NCI-H2171 (cell line): ENCODE measurements around the gene MVD.
"Not testable (repeated sequence)": the region's sequence is repeated elsewhere in the genome, so short reads cannot be mapped to it uniquely, and the experiment has no call there.

Experiments
- DNase-seq: peaks from one replicate; lab custom pipeline; 2025; lab: John Stamatoyannopoulos, UW

The MVD gene

DNA sequence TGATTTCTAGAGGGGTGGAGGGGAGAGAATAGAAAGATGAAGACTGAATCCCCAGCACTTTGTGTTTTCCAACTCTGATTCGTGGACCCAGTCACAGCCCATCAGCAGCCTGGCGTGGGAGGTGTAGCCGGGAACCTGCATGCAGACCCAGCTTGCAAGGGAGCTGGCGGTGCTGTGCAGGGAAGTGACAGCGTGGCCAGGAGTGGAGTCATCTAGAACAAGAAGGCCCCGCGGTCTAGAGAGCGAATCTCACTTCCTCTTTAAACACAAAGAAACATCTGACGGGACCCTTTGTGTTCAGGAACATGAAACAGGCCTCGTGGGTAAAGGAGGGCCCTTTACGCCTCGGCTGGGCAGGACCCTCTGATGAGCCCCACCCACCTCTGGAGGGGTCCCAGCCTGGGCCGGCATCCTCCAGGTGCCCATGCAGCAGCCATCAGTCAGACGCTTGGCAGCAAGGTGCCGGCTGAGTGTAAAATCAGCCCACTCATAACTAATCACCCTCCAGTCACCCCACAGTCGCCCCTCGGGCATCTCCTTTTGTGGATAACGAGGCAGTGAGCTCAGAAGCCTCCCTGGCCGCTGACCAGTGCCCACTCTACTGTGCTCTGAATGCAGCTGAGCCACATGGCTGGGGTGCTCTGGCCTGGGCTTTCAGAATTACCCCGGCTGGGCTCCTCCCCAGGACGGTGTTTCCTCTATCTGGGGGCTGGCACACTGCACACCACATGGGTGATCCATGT, 19.0 kb upstream of the MVD start:
- DNase-seq: no peak

DNA sequence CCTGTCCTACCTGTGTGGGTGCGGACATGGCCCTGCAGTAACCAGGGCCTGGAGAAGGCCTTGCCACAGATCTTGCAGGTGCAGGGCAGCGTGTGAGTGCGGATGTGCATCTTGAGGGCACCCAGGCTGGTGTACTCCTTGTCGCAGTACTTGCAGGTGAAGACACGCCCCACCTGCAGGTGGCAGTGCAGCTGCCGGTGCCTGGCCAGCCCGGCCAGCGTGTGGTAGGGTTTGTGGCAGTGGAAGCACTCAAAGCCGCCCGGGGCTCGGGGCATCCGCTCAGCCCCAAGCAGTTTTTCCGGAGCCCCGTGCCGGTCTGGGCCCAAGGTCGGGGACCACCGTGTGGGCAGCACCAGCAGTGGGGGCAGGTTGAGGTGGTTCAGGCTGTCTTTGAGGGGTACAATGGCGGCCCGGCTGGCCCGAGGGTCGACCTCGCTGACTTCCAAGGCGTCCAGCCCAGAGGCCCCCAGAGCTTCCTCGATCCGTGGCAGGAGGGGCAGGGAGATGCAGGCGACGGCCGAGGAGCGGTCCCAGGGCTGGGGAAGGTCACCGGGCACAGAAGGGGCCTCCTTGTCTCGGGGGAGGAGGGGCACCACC, 18.3 kb upstream of the MVD start:
- DNase-seq: no peak

DNA sequence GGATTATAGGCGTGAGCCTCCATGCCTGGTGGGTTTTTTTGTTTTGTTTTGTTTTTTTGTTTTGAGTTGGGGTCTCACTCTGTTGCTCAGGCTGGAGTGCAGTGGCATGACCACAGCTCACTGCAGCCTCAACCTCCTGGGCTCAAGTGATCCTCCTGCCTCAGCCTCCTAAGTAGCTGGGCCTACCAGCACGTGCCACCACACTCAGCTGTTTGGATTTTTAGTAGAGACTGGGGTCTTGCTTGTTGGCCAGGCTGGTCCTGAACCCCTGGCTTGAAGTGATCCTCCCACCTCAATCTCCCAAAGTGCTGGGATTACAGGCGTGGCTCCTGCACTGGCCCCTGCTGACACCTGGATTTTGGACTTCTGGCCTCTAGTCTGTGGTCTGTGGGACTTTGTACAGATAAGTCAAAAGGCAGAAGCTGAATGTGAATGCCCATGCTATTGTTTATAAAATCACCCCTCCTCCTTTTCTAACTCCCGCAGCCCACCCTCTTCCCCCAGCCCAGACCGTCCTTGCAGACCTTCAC, 17.7 kb upstream of the MVD start:
- DNase-seq: no peak

DNA sequence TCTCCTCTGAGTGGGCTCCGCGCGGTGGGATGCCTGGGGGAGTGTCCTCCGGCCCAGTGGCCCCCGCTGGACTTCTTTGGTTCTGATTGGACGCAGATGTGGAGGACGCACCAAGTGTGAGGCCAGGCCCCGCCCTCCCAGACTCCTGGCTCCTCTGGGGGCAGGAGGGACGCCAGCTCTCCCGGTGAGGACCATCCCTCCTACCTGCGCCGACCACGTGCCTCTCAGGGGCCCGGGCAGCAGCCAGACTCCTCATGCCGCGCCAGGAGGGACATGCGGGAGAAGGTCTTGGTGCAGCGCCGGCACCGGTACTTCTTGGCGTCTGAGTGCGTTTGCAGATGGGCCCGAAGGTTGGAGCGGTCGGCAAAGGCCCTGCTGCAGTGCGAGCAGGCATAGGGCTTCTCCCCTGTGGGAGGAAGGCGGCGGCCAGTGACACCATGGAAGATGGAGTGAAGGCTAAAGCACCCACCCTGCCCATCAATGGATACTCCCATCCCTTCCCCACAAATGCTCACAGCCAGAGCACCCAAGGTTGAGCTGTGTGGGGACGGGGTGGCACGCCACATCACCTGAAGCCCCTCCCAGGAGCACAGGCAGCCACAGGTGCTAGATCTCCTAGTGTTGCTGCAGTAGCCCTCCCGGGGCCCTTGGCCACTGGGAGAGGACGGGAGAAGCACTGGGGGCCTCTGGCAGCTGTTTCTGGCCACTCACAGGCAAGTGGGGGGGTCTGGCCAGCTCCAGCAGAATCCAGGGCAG, 15.5 kb upstream of the MVD start:
- DNase-seq: no peak

DNA sequence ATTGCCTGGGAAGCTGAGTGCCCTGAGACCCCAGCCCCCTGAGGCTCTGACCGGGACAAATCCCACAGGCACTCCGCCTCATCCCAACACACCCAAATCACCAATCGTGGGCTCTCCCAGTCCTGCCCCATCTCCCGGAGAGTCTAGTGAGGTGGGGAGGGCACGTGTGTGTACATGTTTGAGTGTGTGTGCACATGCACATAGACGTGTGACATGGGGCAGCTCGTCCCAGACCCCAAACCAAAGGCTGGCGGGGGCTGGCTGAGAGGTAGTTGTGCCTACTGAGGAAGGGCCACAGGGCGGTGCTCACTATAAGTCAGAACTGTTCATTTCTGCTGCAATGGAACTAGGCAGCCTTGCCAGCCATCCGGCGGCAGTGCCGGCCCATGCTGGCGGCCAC, 14.8 kb upstream of the MVD start:
- DNase-seq: no peak

DNA sequence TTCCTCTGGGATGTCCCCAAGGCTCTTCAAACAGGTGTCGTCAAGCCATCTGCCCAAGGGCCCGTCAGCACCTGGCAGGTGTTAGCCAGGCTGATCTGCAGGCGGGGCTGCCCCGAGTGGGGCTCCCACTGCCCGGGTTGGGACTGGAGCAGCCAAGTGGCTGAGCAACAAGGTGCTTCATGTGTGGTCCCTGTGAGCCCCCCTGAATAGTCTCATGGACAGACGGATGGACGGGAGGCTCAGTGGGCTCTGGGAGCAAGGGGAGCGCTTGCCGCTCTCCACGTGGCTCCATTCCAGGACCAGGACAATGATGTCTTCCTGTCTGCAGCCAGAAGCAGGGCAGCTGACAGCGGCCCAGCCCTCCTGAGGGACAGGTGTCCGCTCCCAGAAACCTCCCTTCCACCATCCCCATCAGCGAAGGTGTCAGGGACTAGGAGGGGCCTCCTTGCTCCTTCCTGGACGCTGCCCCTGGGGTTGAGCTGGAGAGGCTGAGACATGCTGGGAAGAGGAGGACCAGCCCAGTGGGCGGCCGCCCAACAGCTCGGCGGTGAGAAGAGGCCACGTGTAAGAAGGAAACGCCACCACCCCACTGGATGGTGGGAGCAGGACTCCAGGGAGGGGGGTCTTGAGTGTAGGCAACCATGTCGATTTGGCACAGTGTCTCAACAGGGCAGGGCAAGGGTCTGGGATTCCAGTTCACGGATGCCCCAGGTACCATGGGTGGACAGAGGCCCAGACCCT, 13.8 kb upstream of the MVD start:
- DNase-seq: no peak

DNA sequence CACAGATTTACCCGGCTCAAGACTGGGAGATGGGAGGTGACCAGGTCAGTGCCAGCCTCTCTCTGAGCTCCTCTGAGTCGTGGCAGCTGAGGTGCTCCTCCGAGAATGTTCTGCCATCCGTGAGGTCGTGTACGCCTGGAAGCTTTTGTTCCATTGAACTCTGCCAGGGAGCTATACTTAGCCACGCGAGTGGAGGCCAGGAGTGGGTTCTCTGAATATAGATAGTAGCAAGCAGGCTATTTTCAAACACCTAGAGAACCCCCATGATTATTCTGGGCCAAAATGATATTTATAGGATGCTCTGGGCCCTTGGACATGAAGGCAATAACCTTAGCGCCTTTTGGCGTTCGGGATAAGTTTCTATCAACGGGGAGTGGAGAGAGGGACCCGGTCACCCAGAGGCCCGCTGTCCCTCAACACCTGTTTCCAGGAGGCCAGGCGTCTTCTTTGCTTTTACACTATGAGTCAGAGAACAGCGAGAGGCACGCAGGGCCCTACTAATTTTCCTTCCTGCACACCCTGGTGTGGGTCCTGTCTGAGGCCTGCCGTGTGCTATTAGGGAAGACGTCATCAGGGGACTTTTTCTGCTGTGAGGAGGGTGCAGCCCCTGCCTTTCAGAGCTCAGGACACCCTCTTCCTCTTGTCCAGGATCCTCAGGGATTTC, 11.0 kb upstream of the MVD start:
- DNase-seq: no peak

DNA sequence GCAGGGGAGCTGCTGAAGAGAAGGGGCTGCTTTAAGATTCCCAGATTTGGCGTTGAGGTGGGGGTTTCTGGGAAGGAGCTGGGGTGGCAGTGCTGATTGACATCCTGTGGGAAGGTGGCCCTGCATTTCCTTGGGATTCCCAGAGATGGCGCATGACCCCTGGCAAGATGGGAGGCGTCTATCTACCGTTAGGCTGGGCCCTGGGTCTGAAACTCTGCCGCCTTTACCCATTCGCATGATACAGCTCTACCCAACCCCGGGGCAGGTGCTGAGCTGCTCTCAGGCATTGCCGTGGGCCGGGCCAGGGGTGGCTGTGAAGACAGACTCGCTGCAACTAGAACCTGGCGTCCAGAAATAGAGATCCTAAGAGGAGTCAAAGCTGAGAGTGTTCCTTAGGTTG, 9.9 kb upstream of the MVD start:
- no peak for DNase-seq

DNA sequence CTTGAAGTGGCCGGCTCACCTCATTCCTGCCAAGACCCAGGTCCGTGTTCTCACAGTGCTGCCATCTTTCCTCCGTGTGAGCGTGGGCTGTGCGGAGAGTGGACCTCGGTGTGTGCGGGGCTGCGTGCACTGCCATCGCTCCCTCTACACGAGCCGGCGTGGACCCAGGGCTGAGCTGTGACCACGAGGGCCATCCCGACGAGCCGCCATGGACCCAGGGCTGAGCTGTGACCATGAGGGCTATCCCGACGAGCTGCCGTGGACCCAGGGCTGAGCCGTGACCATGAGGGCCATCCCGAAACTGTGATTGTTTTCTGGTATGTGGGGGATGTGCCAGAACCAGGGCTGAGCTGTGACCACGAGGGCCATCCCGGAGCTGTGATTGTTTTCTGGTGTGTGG, 8.9 kb upstream of the MVD start:
- DNase-seq: no peak

DNA sequence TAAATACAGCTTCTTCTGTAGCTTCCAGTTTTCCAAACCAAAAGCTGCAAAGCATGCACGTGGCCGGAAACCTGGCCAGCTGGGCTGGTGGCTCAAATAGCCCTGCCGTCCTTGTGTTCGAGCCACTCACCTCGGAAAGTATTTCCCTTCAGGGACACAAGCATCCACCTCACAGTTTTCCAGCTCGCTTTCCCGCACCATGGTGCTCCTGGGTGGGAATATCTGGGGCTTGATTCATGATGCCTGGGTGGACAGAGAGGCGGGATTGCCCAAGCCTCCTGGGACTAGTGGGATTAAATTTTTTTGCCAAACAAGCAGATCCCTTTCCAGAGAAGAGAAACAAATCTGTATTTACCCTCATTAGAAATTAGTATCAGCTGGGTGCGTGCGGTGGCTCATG, 7.1 kb upstream of the MVD start:
- no peak for DNase-seq

DNA sequence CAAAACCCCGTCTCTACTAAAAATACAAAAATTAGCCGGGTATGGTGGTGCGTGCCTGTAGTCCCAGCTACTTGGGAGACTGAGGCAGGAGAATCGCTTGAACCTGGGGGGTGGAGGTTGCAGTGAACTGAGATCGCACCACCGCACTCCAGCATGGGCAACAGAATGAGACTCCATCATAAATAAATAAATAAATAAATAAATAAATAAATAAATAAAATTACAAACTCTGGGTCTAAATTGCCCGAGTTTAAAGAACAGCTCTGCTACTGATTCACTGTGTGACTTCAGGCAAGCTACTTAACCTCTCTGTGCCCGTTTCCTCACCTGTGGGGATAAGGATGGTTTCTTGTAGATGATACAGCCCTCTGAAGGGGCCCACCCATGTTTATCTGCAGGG, 6.6 kb upstream of the MVD start:
- not testable (repeated sequence) for DNase-seq

DNA sequence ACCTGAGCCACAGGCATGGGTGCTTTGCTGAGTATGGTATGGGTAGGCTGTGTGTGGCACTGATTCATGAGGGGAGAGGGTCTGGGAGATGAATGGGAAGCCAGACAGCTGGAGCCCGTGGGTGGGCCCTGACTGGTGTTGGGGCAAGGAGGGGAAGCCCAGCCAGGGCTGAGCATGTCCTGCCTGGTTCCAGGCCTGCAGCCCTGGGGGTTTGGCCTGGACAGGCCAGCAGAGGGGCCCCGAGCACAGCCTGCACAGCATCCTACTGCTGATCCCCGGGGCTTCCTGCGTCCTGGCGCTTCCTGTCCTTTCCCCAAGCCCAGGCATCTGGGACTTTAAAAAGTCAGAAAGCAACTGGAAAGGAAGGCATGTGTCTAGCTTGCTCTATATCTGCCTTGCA, 4.6 kb upstream of the MVD start:
- no peak for DNase-seq

DNA sequence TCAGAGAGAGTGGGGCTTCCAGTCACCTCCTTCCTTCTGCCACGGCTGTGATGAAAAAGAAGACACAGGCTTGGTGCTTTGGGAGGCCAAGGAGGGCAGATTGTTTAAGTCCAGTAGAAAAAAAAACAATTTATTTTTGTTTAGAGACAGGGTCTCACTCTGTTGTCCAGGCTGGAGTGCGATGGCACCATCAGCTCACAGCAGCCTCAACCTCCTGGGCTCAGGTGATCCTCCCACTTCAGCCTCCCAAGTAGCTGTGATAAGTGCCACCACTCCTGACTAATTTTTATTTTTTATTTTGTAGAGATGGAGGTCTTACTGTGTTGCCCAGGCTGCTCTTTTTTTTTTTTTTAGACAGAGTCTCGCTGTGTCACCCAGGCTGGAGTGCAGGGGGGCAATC, 2.7 kb upstream of the MVD start:
- DNase-seq: no peak

DNA sequence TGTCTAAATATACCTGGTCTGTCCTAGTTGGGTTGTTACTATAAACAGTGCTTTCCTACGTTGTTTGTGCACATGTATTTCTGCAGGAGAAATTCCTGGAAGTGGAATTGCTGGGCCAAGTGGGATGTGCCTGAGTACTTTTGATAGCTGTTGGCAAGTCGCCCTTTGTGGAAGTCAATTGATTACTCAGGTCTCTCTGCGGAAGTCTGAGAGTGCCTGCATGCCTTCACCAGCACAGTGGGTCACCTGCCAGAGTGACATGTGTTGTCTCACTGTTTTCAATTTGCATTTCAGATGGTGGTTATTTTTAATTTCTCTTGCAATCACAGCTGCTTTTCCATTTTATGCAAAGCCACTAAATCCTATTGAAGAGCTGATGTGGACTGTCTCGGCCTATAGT, 2.3 kb upstream of the MVD start:
- DNase-seq: no peak

DNA sequence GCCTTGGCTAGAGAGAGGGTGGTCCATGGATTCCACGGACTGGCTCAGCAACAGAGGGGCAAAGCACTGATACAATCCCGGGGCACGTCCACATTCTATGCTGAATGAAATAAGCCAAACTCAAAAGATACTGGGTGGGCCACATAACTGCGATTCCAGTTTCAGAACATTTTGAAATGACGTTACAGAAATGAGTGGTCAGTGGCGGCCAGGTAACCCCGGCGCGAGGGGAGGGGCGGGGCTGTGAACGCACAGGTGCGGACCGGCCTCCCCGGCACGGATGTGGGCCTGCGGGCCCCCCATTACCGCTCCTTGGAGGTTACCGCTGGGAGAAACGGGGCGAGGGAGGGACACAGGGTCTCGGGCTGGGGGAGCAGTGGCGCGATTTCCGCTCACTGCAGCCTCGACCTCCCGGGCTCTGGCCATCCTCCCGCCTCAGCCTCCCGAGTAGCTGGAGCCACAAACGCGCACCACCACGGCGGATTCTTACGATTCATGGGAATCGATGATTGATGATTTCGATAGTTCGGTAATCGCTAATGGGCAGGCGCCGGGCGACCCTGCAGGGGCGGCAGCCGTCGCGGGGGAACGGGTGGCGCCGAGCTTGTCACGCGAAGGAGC, 559 bp downstream of the MVD start:
- DNase-seq: no peak

DNA sequence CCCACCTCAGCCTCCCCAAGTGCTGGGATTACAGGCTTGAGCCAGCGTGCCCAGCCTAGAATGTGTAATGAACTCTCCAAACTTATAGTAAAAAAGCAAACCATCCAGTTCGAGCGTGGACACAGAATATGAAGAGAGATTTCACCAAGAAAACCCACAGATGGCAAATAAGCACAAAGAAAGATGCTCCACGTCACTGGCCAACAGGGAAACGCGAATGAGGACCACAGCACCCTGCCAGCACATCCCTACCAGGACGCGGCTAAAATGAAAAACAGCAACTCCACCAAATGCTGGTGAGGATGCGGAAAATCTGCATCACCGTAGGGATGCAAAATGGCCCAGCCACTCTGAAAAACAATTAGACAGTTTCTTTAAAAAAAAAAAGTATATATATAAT, 1.4 kb downstream of the MVD start:
- DNase-seq: no peak

DNA sequence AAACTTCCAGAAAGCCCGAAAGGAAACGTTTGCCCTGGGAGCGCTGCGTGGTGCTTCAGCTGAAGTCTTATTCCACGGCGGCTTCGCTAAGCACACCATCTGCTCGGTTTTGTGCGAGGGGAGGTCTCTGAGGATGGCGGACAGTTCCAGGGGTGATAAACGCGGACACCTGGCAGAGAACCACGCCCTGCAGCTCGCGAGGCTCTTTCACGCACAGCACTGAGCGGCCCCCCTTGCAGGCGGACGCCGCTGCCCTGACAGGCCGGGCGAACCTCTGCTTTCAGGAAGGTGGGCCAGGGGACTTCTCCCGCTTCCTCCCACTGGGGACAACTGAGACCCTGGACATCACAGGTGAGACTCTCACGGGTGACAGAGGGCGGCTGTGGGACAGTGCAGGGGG, 3.7 kb downstream of the MVD start:
- DNase-seq: no peak

DNA sequence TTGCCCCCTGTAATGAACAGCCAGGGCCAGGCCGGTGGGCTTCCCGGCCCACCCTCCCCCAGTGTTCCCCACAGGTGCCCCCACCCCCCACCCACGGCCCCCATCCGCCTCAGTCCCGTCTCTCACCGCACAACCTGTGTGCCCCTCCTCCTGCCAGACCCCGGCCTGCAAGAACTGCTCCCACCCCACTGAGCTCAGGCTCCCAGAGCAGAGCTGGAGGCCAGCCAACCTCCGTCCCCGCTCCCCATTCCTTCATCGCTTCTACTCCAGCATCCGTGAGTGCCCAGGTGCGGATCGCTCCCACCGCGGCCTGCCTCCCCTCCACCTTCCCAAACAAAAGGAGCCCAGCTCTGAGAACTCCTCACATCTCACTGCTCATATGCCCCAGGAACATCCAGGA, 4.2 kb downstream of the MVD start:
- no peak for DNase-seq

DNA sequence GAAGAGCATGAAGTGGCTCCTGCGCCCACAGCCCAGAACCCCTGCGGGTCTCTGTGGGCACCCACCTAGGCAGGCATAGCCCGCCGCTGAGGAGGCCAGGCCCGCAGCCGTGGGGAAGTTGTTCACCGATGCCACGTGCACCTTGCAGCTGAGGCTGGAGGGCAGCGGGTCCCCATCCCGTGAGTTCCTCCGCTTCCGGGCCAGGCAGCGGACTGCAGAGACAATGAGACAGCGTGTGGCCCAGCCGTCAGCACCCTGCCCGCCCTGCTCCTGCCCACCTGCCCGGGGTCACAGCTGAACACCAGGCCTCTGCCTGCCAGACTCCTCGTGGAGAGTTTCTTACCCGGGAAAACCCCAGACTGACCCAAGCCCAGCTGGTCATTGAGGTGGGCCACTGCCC, 5.5 kb downstream of the MVD start:
- DNase-seq: no peak

DNA sequence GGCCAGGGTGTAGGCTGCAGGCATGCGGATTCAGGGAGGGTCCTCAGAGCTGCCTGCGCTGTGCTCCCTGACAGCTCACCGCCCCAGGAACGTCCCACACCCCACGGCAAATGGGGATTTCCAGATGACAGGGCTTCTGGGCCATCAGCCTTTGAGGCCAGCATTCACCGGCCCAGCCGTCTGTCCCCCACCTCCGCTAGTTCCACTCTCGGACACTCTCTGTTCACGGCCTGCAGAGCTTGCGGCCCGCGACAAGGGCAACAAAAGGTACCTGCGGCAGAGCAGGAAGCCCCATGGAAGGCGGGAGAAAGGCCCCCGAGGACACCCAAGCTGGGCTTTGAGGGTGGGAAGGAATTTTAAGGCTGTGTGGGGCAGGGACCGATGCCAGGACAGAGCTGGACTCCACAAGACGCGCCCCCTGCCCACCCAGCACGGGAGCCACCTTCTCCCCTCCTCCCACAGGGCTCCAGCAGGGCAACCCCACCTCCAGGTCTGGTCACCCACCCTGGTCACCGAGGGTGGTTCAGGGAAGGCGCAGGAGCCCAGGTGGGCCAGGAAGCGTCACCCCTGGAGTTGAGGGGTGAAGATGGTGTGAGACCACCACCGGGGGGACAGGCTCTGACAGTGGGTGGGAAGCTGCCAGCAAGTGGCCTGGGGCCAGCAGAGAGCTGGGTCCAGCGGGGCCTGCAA, 6.5 kb downstream of the MVD start:
- no peak for DNase-seq

DNA sequence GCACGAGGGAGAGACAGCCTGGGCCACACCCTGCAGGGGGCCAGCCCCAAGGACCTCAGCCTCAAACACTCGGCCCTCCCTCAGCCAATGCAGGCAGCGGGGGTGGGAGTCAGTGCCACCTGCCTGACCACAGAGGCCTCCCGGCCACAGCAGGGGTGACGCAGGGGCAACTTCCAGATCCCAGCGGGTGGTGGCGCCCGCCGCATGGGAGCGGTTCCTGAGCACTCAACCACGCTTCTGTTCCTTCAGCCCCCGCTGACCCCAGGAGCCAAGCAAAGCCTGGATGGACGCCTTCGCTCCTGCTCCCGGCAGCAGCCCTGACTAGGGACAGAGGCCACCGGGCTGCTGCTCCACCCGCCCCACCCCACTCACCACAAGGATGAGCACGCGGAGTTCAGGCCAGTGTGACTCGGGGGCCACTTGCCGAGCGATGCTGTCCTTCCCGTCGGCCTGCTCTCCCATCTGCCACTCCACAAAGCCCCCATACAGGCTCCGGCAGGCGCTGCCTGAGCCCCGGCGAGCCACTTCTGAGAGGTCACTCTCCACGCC, 7.1 kb downstream of the MVD start:
- DNase-seq: no peak
